NCI-H2196 treated with DMSO at 0.1 percent for 48 hours (cell line): Measurements from ENCODE around the gene SMIM14.
"Not testable (repeated sequence)": the region's sequence is repeated elsewhere in the genome, so short reads cannot be mapped to it uniquely, and the experiment has no call there.

Source experiments
- DNase-seq: peaks from one replicate; lab custom pipeline; 2025; ENCODE audit not compliant: unreplicated experiment; lab: John Stamatoyannopoulos, UW

SMIM14 gene

DNA sequence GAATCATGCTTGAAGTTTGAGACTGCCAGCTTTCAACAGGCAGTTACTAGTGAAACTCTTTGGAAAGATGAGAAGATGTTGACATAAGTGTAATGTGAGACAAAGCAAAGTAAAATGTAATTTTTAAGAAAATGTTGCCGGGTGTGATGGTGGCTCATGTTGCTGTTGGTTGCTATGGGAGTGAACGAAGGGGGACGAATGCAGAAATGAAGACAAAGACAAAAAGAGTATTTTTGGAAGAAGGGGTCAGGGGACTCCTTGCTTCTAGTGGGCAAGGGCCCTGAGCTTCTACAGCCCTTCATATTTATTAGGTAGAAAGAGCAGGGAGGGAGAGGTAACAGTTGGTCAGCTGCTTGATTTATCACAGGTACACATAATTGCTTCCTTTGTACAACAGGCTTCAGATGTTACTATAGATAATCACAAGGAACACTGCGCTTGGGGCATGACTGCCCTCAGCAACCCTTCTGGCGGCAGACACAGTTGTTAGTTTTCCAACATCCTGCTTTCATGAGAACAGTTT lies 99.5 kb downstream of the SMIM14 start:
- DNase-seq, result peak; percentile 40

DNA sequence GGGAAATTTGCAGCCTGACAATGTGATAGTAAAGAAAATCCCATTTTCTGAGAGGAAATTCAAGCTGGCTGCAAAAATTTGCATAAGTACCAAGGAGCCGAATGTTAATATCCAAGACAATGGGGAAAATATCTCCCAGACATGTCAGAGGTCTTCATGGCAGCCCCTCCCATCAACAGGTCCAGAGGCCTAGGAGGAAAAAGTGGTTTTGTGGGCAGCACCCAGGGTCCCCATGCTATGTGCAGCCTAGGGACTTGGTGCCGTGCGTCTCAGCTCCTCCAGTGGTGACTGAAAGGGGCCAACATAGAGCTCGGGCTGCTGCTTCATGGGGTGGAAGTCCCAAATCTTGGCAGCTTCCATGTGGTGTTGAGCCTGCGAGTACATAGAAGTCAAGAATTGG lies 105.1 kb downstream of the SMIM14 start:
- DNase-seq, result no peak

- DNase-seq, result not testable (repeated sequence)
Measured at GRCh38 chr4:39532237-39532636, 106.4 kb downstream of the SMIM14 start.

GRCh38 chr4:39530682-39531081 lies 108.0 kb downstream of the SMIM14 start:
- DNase-seq, result no peak

GRCh38 chr4:39529534-39529933 lies 109.1 kb downstream of the SMIM14 start:
- no peak for DNase-seq

- DNase-seq, result no peak
Measured at GRCh38 chr4:39528061-39528465, 110.6 kb downstream of the SMIM14 start.

- DNase-seq, result peak; percentile 95
Measured at GRCh38 chr4:39527296-39528060, 111.2 kb downstream of the SMIM14 start, which contains the start of gene UGDH. TSS of gene UGDH (minus strand) at chr4:39527439. CDS start at chr4:39521512, 5,927 bp downstream.

GRCh38 chr4:39526765-39527295 lies 111.8 kb downstream of the SMIM14 start:
- no peak for DNase-seq

GRCh38 chr4:39525822-39526690 lies 112.6 kb downstream of the SMIM14 start:
- DNase-seq, result no peak

DNA sequence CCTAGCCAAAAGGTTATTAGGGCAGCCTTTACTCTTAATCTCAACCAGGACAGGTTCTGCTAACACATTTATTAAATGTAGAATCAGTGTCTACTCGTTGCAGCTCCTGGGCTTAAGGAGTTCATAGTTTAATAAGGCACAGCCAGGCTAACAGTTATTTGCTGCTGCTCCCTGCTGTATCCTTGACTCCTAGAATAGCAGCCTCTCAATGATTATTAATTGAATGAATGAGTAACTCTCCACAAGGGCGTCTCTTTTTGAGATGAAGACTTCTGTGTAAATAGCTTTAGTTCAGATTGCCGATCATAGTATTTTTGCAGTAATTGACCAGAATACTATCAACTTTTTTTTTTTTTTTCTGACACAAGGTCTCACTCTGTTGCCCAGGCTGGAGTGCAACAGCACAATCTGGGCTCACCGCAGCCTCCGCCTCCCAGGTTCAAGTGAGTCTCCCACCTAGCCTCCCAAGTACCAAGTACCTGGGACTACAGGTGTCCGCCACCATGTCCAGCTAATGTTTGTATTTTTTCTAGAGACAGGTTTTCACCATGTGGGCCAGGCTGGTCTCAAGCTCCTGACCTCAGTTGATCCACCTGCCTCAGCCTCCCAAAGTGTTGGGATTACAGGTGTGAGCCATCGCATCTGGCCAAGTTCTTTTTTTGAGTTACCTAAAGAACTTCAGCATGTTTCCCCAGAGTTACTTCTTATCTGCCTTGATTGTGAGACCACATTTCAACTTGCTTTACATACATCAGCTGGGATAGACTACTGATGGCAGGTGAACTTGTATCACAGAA lies 114.3 kb downstream of the SMIM14 start:
- no peak for DNase-seq

- DNase-seq, result no peak
Measured at GRCh38 chr4:39522068-39522467, 116.6 kb downstream of the SMIM14 start.

DNA sequence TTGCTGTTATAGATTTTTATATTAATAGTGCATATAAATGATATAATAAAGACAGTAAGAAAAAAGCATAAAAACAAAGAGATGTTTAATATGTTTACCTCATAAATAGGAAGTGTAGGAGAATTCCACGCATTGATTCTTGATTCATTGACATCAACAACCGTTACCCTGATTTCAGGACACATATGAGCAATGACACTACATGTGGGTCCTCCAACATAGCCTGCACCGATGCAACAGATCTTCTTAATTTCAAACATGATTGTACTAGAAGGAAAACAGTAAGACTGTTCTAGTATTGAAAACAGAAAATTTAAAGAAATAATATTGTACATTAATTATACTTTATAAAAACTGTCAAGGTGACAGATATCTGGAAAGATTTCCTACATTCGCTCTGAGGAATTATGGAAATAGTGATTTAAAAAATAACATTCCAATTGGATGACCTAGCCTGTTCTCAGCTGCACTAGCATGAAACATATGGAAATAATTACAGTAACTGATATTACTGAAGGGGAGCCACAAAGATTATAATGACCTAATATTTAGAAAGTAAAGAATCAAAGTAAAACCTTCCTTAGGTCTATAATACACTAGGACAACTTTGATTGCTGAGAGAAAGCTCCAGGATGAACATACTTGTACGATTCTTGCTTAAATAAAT lies 117.3 kb downstream of the SMIM14 start:
- no peak for DNase-seq

DNA sequence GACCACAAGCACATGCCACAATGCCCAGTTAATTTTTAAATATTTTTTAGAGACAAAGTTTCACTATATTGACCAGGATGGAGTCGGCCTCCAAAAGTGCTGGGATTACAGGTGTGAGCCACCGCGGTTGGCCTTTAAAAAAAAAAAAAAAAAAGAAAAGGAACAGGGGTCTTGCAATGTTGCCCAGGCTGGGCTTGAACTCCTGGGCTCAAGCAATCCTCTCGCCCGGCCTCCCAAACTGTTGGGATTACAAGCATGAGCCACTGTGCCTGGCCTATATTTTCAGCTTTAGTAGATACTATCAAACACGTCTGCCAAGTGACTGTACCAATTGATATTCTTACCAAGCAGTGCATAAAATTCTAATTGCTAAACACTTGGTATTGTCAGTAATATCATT lies 120.2 kb downstream of the SMIM14 start:
- no peak for DNase-seq

- no peak for DNase-seq
Measured at GRCh38 chr4:39516407-39516966, 122.2 kb downstream of the SMIM14 start.

- not testable (repeated sequence) for DNase-seq
Measured at GRCh38 chr4:39515669-39516401, 122.8 kb downstream of the SMIM14 start.

GRCh38 chr4:39514888-39515401 lies 123.7 kb downstream of the SMIM14 start:
- no peak for DNase-seq

DNA sequence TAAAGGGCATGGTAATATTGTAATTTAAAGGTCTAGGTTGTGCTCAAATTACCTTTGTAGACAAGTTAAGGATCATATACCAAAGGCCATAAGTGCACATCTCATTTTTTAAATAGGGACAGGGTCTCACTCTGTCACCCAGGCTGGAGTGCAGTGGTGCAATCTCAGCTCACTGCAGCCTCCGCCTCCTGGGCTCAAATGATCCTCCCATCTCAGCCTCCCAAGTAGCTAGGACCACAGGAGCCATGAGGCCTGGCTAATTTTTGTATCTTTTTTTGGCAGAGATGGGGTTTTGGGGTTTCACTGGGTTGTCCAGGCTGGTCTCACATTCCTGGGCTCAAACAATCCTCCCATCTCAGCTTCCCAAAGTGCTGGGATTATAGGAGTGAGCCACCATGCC lies 124.4 kb downstream of the SMIM14 start:
- not testable (repeated sequence) for DNase-seq

- no peak for DNase-seq
Measured at GRCh38 chr4:39510348-39510929, 128.2 kb downstream of the SMIM14 start.

DNA sequence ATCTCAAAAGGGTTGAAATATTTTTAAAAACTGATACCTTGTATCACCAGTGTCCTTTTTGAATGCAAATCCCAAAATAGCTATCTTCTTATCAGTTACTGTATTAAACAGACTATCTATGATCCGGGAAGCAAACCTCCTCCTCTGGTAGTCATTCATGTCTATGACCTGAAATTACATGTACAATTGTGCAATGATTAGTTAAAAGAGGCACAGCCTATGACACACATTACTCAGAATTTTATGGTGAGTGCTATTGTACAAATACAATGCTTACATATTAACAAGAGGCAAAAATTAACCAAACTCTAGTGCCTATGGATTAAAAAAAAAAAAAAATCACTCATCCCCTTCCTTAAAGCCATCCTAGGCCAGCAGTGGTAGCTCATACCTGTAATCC lies 133.1 kb downstream of the SMIM14 start:
- DNase-seq, result no peak
